K562 (cell line): ENCODE results near the gene ZNF74. TPM values are rescaled to one million over a fixed set of nuclear protein-coding genes. Genes with fewer than 3 reads are reported as not detected.

Experiments used
- FOXA3 ChIP-seq, 2 experiments: fragments of 450-650 bp in 1 of 2; sonication (generic) in 1 of 2; formaldehyde crosslinking; IDR thresholded peaks in 1 of 2; conservative IDR thresholded peaks in 1 of 2; 2 replicates each; pipeline versions ENCODE4 v1.4.0 to v1.8.0; 2020 to 2022; ENCODE audit warnings: mild to moderate bottlenecking in 2 of 2, missing genetic modification reagents in 1 of 2
- GATA2 ChIP-seq: sonication (generic); formaldehyde crosslinking; IDR thresholded peaks from 2 replicates; pipeline ENCODE4 v1.4.0; 2020; ENCODE audit warnings: mild to moderate bottlenecking, missing genetic modification reagents
- KAT2B ChIP-seq: IDR thresholded peaks from one replicate; pipeline ENCODE4 v1.6.1; 2012; ENCODE audit warnings: low read depth, mild to moderate bottlenecking, control low read depth, inconsistent platforms, low read length, moderate library complexity
- KDM4B ChIP-seq, 2 experiments: fragments of 450-650 bp in 1 of 2; sonication (generic) in 1 of 2; IDR thresholded peaks; 2 replicates each; pipeline ENCODE4 v1.6.1; 2016 to 2017; ENCODE audit warnings: borderline replicate concordance in 2 of 2, antibody characterized with exemption in 1 of 2, low read depth in 1 of 2, mild to moderate bottlenecking in 1 of 2
- MTA2 ChIP-seq: fragments of 450-650 bp; IDR thresholded peaks from 2 replicates; pipeline ENCODE4 v1.6.1; 2016; ENCODE audit warnings: low read depth
- NFIC ChIP-seq: fragments of 450-650 bp; IDR thresholded peaks from 2 replicates; pipeline ENCODE4 v1.6.1; 2017; ENCODE audit warnings: mild to moderate bottlenecking, inconsistent platforms
- ZNF133 ChIP-seq: fragments of 250-450 bp; sonication (Bioruptor Pico); IDR thresholded peaks from 2 replicates; pipeline ENCODE4 v1.4.0; 2020; ENCODE audit warnings: mild to moderate bottlenecking
- ZNF830 ChIP-seq: fragments of 250-450 bp; sonication (Bioruptor Pico); IDR thresholded peaks from 2 replicates; pipeline ENCODE4 v1.5.0; 2021; ENCODE audit warnings: mild to moderate bottlenecking
- polyA plus RNA-seq, 8 experiments: library from polyadenylated mRNA; depleted of rRNA in 4 of 8; stranded (reverse) in 5 of 8; unstranded in 3 of 8; fragments of >200 nt; fragmentation: Nextera tagmentation in 2 of 8; fragmentation: Illumina TruSeq in 1 of 8; extraction: Ambion mirVana in 2 of 8; extraction: Trizol in 1 of 8; gene quantifications; 2 replicates each; pipeline versions ENCODE4 v1.2.1 to v1.2.3, GENCODE V29; 2011 to 2014; ENCODE audit warnings: inconsistent platforms in 1 of 8, missing spikeins in 1 of 8
- total RNA-seq, 7 experiments: library from RNA; depleted of rRNA in 6 of 7; stranded (reverse); fragments of >200 nt in 6 of 7; fragmentation: Illumina TruSeq in 2 of 7; extraction: Trizol in 2 of 7; gene quantifications; 2 replicates each; pipeline versions ENCODE4 v1.2.1 to v1.2.3, GENCODE V29; 2011 to 2021; ENCODE audit warnings: low replicate concordance in 1 of 7
- TF ChIP-seq, protein P1 (sequence below): IDR thresholded peaks from 3 replicates; pipeline ENCODE4 v1.6.1; 2011; ENCODE audit warnings: borderline replicate concordance, mild to moderate bottlenecking, moderate library complexity; ENCODE audit not compliant: insufficient read length; ENCODE audit errors: extremely low read depth
- TF ChIP-seq, protein P2 (sequence below): fragments of 450-650 bp; IDR thresholded peaks from 2 replicates; pipeline ENCODE4 v1.6.1; 2017; ENCODE audit warnings: mild to moderate bottlenecking, moderate library complexity
- TF ChIP-seq, protein P3 (sequence below): fragments of 250-450 bp; sonication (Bioruptor Pico); IDR thresholded peaks from 2 replicates; pipeline ENCODE4 v1.4.0; 2020; ENCODE audit warnings: mild to moderate bottlenecking
- TF ChIP-seq, protein P4 (sequence below): fragments of 450-650 bp; IDR thresholded peaks from 2 replicates; pipeline ENCODE4 v1.6.1; 2016; ENCODE audit warnings: low read depth

ZNF74 gene
- total and polyA plus RNA-seq, 9 of the 15 experiments (the other 6 are each of a cell fraction or from before 2014, with no cell fraction given), result 2.4 to 53.5 (median 31.5) TPM

DNA sequence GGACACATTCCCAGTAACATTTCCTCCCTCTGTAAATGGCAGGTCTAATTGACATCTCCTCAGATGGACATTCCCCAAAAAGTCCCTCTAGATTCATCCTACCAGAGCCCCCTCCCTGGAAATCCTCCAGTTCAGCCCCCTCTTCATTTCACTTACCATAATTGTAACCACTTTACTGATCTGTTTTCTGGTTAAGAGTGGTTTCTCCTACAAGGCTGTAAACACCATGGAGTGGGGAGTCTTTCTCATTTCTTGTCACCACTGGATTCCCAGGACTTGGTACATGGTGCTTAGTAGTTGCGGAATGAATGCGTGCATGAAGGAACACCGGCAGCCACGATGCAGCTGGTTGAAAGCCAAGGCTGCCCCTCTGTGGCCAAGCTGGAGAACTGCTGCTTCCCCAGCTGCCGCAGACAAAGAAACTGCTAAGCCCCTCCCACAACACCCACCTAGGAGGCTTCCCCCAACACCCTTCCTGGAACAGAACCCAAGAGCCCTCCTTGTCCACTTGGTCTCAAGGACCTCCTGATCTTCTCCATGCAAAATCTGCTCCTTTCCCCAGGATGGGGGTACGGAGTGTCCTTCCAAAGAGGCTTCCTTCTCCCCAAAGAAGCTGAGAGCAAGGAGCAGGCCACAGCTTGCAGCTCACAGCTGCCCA is 62.2 kb downstream of the ZNF74 start (continued):
- TF ChIP-seq, protein P1, sequence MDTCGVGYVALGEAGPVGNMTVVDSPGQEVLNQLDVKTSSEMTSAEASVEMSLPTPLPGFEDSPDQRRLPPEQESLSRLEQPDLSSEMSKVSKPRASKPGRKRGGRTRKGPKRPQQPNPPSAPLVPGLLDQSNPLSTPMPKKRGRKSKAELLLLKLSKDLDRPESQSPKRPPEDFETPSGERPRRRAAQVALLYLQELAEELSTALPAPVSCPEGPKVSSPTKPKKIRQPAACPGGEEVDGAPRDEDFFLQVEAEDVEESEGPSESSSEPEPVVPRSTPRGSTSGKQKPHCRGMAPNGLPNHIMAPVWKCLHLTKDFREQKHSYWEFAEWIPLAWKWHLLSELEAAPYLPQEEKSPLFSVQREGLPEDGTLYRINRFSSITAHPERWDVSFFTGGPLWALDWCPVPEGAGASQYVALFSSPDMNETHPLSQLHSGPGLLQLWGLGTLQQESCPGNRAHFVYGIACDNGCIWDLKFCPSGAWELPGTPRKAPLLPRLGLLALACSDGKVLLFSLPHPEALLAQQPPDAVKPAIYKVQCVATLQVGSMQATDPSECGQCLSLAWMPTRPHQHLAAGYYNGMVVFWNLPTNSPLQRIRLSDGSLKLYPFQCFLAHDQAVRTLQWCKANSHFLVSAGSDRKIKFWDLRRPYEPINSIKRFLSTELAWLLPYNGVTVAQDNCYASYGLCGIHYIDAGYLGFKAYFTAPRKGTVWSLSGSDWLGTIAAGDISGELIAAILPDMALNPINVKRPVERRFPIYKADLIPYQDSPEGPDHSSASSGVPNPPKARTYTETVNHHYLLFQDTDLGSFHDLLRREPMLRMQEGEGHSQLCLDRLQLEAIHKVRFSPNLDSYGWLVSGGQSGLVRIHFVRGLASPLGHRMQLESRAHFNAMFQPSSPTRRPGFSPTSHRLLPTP, result no peak
- TF ChIP-seq, protein P2, sequence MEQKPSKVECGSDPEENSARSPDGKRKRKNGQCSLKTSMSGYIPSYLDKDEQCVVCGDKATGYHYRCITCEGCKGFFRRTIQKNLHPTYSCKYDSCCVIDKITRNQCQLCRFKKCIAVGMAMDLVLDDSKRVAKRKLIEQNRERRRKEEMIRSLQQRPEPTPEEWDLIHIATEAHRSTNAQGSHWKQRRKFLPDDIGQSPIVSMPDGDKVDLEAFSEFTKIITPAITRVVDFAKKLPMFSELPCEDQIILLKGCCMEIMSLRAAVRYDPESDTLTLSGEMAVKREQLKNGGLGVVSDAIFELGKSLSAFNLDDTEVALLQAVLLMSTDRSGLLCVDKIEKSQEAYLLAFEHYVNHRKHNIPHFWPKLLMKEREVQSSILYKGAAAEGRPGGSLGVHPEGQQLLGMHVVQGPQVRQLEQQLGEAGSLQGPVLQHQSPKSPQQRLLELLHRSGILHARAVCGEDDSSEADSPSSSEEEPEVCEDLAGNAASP, result no peak
- 0 out of 2 replicates have a peak, but pooled peaks have one; percentile 45 for TF ChIP-seq ZNF830 (CRISPR knock-in tag)
- TF ChIP-seq, protein P3, sequence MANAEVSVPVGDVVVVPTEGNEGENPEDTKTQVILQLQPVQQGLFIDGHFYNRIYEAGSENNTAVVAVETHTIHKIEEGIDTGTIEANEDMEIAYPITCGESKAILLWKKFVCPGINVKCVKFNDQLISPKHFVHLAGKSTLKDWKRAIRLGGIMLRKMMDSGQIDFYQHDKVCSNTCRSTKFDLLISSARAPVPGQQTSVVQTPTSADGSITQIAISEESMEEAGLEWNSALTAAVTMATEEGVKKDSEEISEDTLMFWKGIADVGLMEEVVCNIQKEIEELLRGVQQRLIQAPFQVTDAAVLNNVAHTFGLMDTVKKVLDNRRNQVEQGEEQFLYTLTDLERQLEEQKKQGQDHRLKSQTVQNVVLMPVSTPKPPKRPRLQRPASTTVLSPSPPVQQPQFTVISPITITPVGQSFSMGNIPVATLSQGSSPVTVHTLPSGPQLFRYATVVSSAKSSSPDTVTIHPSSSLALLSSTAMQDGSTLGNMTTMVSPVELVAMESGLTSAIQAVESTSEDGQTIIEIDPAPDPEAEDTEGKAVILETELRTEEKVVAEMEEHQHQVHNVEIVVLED (CRISPR knock-in tag), result no peak; the same call in none of the 2 replicates
- TF ChIP-seq NFIC, result no peak
- no peak; the same call in 1 of the 2 replicates for TF ChIP-seq MTA2
- TF ChIP-seq GATA2, result no peak
- no peak; a peak in 1 of 4 replicates for TF ChIP-seq KDM4B (IDR thresholded peaks at IDR 0.05; ENCODE audit: borderline replicate concordance in 2 of 2, low read depth in 1 of 2)
- TF ChIP-seq, protein P4, sequence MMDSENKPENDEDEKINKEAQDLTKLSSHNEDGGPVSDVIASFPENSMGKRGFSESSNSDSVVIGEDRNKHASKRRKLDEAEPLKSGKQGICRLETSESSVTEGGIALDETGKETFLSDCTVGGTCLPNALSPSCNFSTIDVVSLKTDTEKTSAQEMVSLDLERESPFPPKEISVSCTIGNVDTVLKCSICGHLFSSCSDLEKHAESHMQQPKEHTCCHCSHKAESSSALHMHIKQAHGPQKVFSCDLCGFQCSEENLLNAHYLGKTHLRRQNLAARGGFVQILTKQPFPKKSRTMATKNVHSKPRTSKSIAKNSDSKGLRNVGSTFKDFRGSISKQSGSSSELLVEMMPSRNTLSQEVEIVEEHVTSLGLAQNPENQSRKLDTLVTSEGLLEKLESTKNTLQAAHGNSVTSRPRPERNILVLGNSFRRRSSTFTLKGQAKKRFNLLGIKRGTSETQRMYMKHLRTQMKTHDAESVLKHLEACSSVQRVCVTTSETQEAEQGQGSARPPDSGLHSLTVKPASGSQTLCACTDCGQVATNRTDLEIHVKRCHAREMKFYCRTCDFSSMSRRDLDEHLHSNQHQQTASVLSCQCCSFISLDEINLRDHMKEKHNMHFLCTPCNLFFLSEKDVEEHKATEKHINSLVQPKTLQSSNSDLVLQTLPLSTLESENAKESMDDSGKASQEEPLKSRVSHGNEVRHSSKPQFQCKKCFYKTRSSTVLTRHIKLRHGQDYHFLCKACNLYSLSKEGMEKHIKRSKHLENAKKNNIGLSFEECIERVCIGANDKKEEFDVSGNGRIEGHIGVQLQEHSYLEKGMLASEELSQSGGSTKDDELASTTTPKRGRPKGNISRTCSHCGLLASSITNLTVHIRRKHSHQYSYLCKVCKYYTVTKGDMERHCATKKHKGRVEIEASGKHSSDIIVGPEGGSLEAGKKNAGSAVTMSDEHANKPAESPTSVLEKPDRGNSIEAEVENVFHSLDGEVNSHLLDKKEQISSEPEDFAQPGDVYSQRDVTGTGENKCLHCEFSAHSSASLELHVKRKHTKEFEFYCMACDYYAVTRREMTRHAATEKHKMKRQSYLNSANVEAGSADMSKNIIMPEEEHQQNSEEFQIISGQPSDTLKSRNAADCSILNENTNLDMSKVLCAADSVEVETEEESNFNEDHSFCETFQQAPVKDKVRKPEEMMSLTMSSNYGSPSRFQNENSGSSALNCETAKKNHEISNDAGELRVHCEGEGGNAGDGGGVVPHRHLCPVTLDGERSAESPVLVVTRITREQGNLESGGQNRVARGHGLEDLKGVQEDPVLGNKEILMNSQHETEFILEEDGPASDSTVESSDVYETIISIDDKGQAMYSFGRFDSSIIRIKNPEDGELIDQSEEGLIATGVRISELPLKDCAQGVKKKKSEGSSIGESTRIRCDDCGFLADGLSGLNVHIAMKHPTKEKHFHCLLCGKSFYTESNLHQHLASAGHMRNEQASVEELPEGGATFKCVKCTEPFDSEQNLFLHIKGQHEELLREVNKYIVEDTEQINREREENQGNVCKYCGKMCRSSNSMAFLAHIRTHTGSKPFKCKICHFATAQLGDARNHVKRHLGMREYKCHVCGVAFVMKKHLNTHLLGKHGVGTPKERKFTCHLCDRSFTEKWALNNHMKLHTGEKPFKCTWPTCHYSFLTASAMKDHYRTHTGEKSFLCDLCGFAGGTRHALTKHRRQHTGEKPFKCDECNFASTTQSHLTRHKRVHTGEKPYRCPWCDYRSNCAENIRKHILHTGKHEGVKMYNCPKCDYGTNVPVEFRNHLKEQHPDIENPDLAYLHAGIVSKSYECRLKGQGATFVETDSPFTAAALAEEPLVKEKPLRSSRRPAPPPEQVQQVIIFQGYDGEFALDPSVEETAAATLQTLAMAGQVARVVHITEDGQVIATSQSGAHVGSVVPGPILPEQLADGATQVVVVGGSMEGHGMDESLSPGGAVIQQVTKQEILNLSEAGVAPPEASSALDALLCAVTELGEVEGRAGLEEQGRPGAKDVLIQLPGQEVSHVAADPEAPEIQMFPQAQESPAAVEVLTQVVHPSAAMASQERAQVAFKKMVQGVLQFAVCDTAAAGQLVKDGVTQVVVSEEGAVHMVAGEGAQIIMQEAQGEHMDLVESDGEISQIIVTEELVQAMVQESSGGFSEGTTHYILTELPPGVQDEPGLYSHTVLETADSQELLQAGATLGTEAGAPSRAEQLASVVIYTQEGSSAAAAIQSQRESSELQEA, result no peak
- no peak for TF ChIP-seq ZNF133
- no peak for TF ChIP-seq KAT2B
- TF ChIP-seq FOXA3 (CRISPR knock-in tag; conservative IDR thresholded peaks at IDR 0.05 in 1 of 2, IDR thresholded peaks at IDR 0.05 in 1 of 2), result peak in 1 of 2 experiments; percentile 83; a peak in 1 of 4 replicates
